Lower lobe of right lung (tissue), 2 donors: ENCODE measurements around the gene WDR47. TPM values are rescaled to one million over a fixed set of nuclear protein-coding genes. Genes with fewer than 3 reads are reported as not detected.

Experiments used
- ATAC-seq, 2 donors: fragments of 200-7000 bp; cut with Tn5 transposase; one replicate each; pipeline ENCODE4 v1.9.1; 2020 to 2022; ENCODE audit warnings: mild to moderate bottlenecking in 2 of 2, moderate library complexity in 2 of 2
- DNase-seq: peaks from one replicate; pipeline ENCODE4 v3.0.0-alpha.2; 2020
- H3K27ac ChIP-seq: fragments of 200-600 bp; one replicate; pipeline ENCODE4 v1.8.0; 2022
- H3K27me3 ChIP-seq: fragments of 200-600 bp; one replicate; pipeline ENCODE4 v1.8.0; 2022; ENCODE audit warnings: low read depth
- H3K36me3 ChIP-seq: fragments of 200-600 bp; one replicate; pipeline ENCODE4 v1.8.0; 2022; ENCODE audit warnings: mild to moderate bottlenecking
- H3K4me1 ChIP-seq: fragments of 200-600 bp; one replicate; pipeline ENCODE4 v1.8.0; 2022
- H3K4me3 ChIP-seq: fragments of 200-600 bp; one replicate; pipeline ENCODE4 v1.8.0; 2022; ENCODE audit warnings: mild to moderate bottlenecking
- H3K9me3 ChIP-seq: fragments of 200-600 bp; one replicate; pipeline ENCODE4 v1.8.0; 2022
- intact Hi-C: fragments of 100-400 bp; cut with DNase I; formaldehyde crosslinking; loops from one replicate; pipeline ENCODE4 v1.11.0; 2022
- total RNA-seq: library from RNA; stranded (reverse); fragmentation: NEBNext Ultra II Directional; extraction: Animal tissue kit (Norgen Biotek cat#: 25700); gene quantifications from one replicate; pipeline ENCODE4 v1.2.1, GENCODE V29; 2021
- TF ChIP-seq, protein P1 (sequence below): fragments of 200-600 bp; IDR thresholded peaks from one replicate; pipeline ENCODE4 v1.8.0; 2022; ENCODE audit warnings: antibody characterized with exemption, mild to moderate bottlenecking
- donor health status: DM: no; HTN: yes; CAD: no; lungs with severe emphysema.

WDR47 gene
- total RNA-seq, 1 donor from 2014 or later: 14.3 TPM

DNA sequence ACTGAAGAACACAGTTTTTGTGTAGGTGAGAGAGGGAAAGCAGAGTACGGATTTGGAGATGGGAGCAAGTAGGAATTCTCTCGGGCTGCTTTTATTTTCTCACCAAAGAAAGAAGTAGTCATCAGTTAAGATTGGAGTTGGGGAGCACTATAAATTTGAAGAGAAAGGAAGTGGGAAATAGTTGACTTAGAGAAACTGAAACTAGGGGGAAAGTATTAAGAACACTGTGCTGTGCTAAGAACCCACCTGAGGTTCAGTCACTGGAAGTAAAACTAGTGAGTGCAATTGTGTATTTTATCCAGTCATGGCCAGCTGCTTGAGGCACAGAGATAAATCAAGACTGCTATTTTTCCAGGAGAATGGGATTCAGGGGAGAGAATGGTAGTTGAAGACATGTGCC, 116.0 kb downstream of the WDR47 start:
- Histone ChIP-seq H3K36me3 (peaks cover 85% of the 10 kb centered on the region), H3K27me3 (no peaks in the 10 kb centered on the region), H3K4me1 (no peaks in the 10 kb centered on the region), H3K4me3 (no peak overlapping the region), H3K9me3 (no peaks in the 10 kb centered on the region), H3K27ac (no peak overlapping the region)
- TF ChIP-seq, protein P1, sequence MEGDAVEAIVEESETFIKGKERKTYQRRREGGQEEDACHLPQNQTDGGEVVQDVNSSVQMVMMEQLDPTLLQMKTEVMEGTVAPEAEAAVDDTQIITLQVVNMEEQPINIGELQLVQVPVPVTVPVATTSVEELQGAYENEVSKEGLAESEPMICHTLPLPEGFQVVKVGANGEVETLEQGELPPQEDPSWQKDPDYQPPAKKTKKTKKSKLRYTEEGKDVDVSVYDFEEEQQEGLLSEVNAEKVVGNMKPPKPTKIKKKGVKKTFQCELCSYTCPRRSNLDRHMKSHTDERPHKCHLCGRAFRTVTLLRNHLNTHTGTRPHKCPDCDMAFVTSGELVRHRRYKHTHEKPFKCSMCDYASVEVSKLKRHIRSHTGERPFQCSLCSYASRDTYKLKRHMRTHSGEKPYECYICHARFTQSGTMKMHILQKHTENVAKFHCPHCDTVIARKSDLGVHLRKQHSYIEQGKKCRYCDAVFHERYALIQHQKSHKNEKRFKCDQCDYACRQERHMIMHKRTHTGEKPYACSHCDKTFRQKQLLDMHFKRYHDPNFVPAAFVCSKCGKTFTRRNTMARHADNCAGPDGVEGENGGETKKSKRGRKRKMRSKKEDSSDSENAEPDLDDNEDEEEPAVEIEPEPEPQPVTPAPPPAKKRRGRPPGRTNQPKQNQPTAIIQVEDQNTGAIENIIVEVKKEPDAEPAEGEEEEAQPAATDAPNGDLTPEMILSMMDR: no peak
- intact Hi-C loops: no loop called here
- DNase-seq (no peak), ATAC-seq (no peak)

Other genes starting within 250 kb of the WDR47 start
- gene AKNAD1, start 185.0 kb downstream of the WDR47 start, total RNA-seq: 1.3 TPM
- gene GPSM2, start 165.1 kb downstream of the WDR47 start, total RNA-seq: 16.5 TPM
- 32.1 TPM for gene CLCC1, start 78.6 kb downstream of the WDR47 start, total RNA-seq
- 38.8 TPM for gene TAF13, start 33.9 kb upstream of the WDR47 start, total RNA-seq
- 45.9 TPM for gene TMEM167B, start 48.7 kb upstream of the WDR47 start, total RNA-seq
- gene ELAPOR1, start 72.0 kb upstream of the WDR47 start, total RNA-seq: 24.4 TPM
- 188 TPM for gene SARS1, start 171.8 kb upstream of the WDR47 start, total RNA-seq
- 7.2 TPM for gene CELSR2, start 207.4 kb upstream of the WDR47 start, total RNA-seq
- 4.2 TPM for gene PSRC1, start 241.0 kb upstream of the WDR47 start, total RNA-seq